Central memory CD8-positive, alpha-beta T cell (primary cell): ENCODE data around the gene WFDC10A.
"Not testable (repeated sequence)": the region's sequence is repeated elsewhere in the genome, so short reads cannot be mapped to it uniquely, and the experiment has no call there.

Experiments
- ATAC-seq: fragments of 150-1000 bp; cut with Tn5 transposase; replicated peaks from 2 replicates; pipeline ENCODE4 v1.10.0; 2022; ENCODE audit warnings: mild to moderate bottlenecking, moderate FRiP score, moderate number of reproducible peaks; ENCODE audit not compliant: poor library complexity, severe bottlenecking; ENCODE audit errors: extremely low read depth
- DNase-seq, 2 donors: peaks; one replicate each; pipeline ENCODE4 v3.0.0; 2021; ENCODE audit warnings: low spot score in 2 of 2
- H3K27ac Mint-ChIP-seq: one replicate; pipeline ENCODE4 v1.8.0; 2022; ENCODE audit warnings: low read depth, mild to moderate bottlenecking, moderate library complexity, mixed read lengths
- H3K27me3 Mint-ChIP-seq: one replicate; pipeline ENCODE4 v1.8.0; 2022; ENCODE audit warnings: mixed read lengths
- H3K36me3 Mint-ChIP-seq: one replicate; pipeline ENCODE4 v1.8.0; 2022; ENCODE audit warnings: mild to moderate bottlenecking, moderate library complexity, mixed read lengths; ENCODE audit not compliant: insufficient read depth
- H3K4me1 Mint-ChIP-seq: one replicate; pipeline ENCODE4 v1.8.0; 2022; ENCODE audit warnings: mixed read lengths
- H3K4me3 Mint-ChIP-seq: one replicate; pipeline ENCODE4 v1.8.0; 2022; ENCODE audit warnings: mild to moderate bottlenecking, moderate library complexity, mixed read lengths
- H3K9me3 Mint-ChIP-seq: one replicate; pipeline ENCODE4 v1.8.0; 2022; ENCODE audit warnings: mixed read lengths

Gene WFDC10A

GRCh38 chr20:45657038-45657437 is 27.5 kb downstream of the WFDC10A start:
- peaks cover 28% of the 10 kb centered on the region for H3K27me3 Mint-ChIP-seq
- H3K4me3 Mint-ChIP-seq, DNase-seq, H3K36me3 Mint-ChIP-seq, H3K4me1 Mint-ChIP-seq, H3K9me3 Mint-ChIP-seq, ATAC-seq, H3K27ac Mint-ChIP-seq: not testable (repeated sequence)

- Mint-ChIP-seq H3K27ac (no peak within 1 kb of the TSS), H3K27me3 (peaks cover 77% of the 10 kb centered on the region), H3K4me3 (no peak within 1 kb of the TSS), H3K4me1 (no peaks in the 10 kb centered on the region), H3K9me3 (no peaks in the 10 kb centered on the region), H3K36me3 (no peaks in the 10 kb centered on the region)
- no peak for ATAC-seq
- DNase-seq = no peak
Measured at GRCh38 chr20:45670139-45670538, 40.6 kb downstream of the WFDC10A start, which contains the start of gene WFDC11. Gene WFDC11, minus strand, starts transcription at chr20:45670239. Its CDS starts 19,639 bp downstream, at chr20:45650600.

- Mint-ChIP-seq H3K36me3 (no peaks in the 10 kb centered on the region), H3K4me3 (no peak overlapping the region), H3K27me3 (peaks cover 74% of the 10 kb centered on the region), H3K27ac (no peak overlapping the region), H3K4me1 (no peaks in the 10 kb centered on the region), H3K9me3 (peaks cover 3% of the 10 kb centered on the region)
- DNase-seq (no peak), ATAC-seq (no peak)
Measured at GRCh38 chr20:45672765-45673164, 43.2 kb downstream of the WFDC10A start.

DNA sequence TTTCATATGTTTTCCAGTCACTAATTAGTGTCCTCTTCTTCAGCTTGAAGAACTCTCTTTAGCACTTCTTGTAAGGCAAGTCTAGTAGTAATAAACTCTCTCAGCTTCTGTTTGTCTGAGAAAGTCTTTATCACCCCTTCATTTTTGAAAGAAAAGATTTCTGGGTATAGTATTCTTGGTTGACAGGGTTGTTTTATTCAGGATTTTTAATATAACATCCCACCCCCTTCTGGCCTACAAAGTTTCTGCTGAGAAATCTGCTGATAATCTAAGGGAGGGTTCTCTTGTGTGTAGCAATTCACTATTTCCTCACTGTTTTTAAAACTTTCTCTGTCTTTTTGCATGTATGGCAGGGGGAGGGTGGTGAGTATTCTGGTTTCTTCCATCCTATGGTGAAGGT is 50.1 kb downstream of the WFDC10A start:
- Mint-ChIP-seq H3K4me1 (no peaks in the 10 kb centered on the region), H3K9me3 (peaks cover 16% of the 10 kb centered on the region), H3K27ac (no peak overlapping the region), H3K27me3 (peaks cover 56% of the 10 kb centered on the region), H3K36me3 (no peaks in the 10 kb centered on the region), H3K4me3 (no peak overlapping the region)
- DNase-seq (no peak), ATAC-seq (no peak)
